Measurements from ENCODE around the gene XPR1. TPM values are rescaled to one million over a fixed set of nuclear protein-coding genes. Genes with fewer than 3 reads are reported as not detected.

XPR1 gene
- total RNA-seq, 1 donor = 25.7 TPM

DNA sequence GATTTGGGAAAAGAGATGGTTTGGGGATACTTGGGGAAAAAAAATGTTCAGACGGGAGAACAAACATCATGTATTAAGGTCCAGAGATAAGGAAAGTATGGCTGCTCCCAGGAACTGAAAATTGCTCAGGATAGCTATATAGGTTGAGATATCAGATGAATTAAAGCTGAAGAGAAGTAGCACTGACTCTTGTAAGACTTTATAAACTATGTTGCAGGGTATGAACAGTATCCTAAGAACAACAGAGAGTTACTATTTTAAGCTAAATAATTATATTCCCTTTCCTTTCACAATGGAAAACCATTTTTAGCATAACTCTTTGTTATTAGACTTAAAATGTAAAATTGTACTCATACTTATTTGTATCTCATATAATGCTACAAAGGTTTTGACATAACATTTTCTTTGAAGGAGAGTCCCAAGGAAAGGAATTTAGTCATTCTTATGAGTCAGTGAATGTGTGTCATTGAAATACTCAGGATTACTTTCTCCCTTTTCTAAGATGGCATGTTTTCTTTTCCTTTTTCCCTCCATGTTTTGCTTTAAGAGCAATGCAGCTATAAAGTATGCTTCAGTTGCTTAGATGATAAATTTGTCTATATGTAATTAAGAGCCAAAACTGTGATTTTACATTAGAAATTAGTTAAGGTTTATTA is 141.5 kb downstream of the XPR1 start:
- H2AFZ ChIP-seq (ENCODE audit: low read length) = no peak overlapping the region
- DNase-seq (ENCODE audit: insufficient read length, low spot score, missing footprints) = peak; percentile 36
- H3K27me3 ChIP-seq (ENCODE audit: insufficient read depth, low read length) = no peaks in the 10 kb centered on the region
- TF ChIP-seq, protein P1, sequence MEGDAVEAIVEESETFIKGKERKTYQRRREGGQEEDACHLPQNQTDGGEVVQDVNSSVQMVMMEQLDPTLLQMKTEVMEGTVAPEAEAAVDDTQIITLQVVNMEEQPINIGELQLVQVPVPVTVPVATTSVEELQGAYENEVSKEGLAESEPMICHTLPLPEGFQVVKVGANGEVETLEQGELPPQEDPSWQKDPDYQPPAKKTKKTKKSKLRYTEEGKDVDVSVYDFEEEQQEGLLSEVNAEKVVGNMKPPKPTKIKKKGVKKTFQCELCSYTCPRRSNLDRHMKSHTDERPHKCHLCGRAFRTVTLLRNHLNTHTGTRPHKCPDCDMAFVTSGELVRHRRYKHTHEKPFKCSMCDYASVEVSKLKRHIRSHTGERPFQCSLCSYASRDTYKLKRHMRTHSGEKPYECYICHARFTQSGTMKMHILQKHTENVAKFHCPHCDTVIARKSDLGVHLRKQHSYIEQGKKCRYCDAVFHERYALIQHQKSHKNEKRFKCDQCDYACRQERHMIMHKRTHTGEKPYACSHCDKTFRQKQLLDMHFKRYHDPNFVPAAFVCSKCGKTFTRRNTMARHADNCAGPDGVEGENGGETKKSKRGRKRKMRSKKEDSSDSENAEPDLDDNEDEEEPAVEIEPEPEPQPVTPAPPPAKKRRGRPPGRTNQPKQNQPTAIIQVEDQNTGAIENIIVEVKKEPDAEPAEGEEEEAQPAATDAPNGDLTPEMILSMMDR (IDR thresholded peaks at IDR 0.05; ENCODE audit: extremely low read depth, low read depth, low read length) = no peak
- H3K4me3 ChIP-seq (ENCODE audit: insufficient read depth, low read length) = no peak overlapping the region
- peaks cover 6% of the 10 kb centered on the region for H3K79me2 ChIP-seq (ENCODE audit: insufficient read depth, low read length)
- peak overlapping the region; percentile 6 for H3K4me2 ChIP-seq (ENCODE audit: insufficient read depth, low read length)
- H4K20me1 ChIP-seq (ENCODE audit: insufficient read depth, low read length) = no peaks in the 10 kb centered on the region
- H3K36me3 ChIP-seq (ENCODE audit: insufficient read depth, low read length) = no peaks in the 10 kb centered on the region
- H3K4me1 ChIP-seq (ENCODE audit: insufficient read depth, low read length) = peaks cover 5% of the 10 kb centered on the region
- H3K9me3 ChIP-seq (ENCODE audit: low read depth, low read length) = no peaks in the 10 kb centered on the region
- peak overlapping the region; percentile 36 for H3K27ac ChIP-seq (ENCODE audit: low read depth, low read length)

- H3K27ac ChIP-seq (ENCODE audit: low read depth, low read length) = no peak overlapping the region
- no peak for DNase-seq (ENCODE audit: insufficient read length, low spot score, missing footprints)
- H3K27me3 ChIP-seq (ENCODE audit: insufficient read depth, low read length) = no peaks in the 10 kb centered on the region
- no peak overlapping the region for H3K4me3 ChIP-seq (ENCODE audit: insufficient read depth, low read length)
- H3K9me3 ChIP-seq (ENCODE audit: low read depth, low read length) = no peaks in the 10 kb centered on the region
- H3K4me2 ChIP-seq (ENCODE audit: insufficient read depth, low read length) = no peak overlapping the region
- H2AFZ ChIP-seq (ENCODE audit: low read length) = no peak overlapping the region
- TF ChIP-seq, protein P1 (IDR thresholded peaks at IDR 0.05; ENCODE audit: extremely low read depth, low read depth, low read length) = no peak
- peaks cover 6% of the 10 kb centered on the region for H3K79me2 ChIP-seq (ENCODE audit: insufficient read depth, low read length)
- H3K36me3 ChIP-seq (ENCODE audit: insufficient read depth, low read length) = no peaks in the 10 kb centered on the region
- no peaks in the 10 kb centered on the region for H4K20me1 ChIP-seq (ENCODE audit: insufficient read depth, low read length)
- peaks cover 5% of the 10 kb centered on the region for H3K4me1 ChIP-seq (ENCODE audit: insufficient read depth, low read length)
Measured at GRCh38 chr1:180775801-180776200, 144.0 kb downstream of the XPR1 start.

GRCh38 chr1:180777072-180777689 is 145.4 kb downstream of the XPR1 start:
- no peak for DNase-seq (ENCODE audit: insufficient read length, low spot score, missing footprints)
- H3K4me3 ChIP-seq (ENCODE audit: insufficient read depth, low read length) = no peak overlapping the region
- TF ChIP-seq, protein P1 (IDR thresholded peaks at IDR 0.05; ENCODE audit: extremely low read depth, low read depth, low read length) = no peak
- no peaks in the 10 kb centered on the region for H3K27me3 ChIP-seq (ENCODE audit: insufficient read depth, low read length)
- peaks cover 3% of the 10 kb centered on the region for H3K79me2 ChIP-seq (ENCODE audit: insufficient read depth, low read length)
- H2AFZ ChIP-seq (ENCODE audit: low read length) = no peak overlapping the region
- no peaks in the 10 kb centered on the region for H3K36me3 ChIP-seq (ENCODE audit: insufficient read depth, low read length)
- H3K4me2 ChIP-seq (ENCODE audit: insufficient read depth, low read length) = no peak overlapping the region
- H3K4me1 ChIP-seq (ENCODE audit: insufficient read depth, low read length) = peaks cover 5% of the 10 kb centered on the region
- H3K27ac ChIP-seq (ENCODE audit: low read depth, low read length) = no peak overlapping the region
- H4K20me1 ChIP-seq (ENCODE audit: insufficient read depth, low read length) = no peaks in the 10 kb centered on the region
- H3K9me3 ChIP-seq (ENCODE audit: low read depth, low read length) = no peaks in the 10 kb centered on the region

- Histone ChIP-seq H3K27ac (ENCODE audit: low read depth, low read length) (no peak overlapping the region), H3K4me2 (ENCODE audit: insufficient read depth, low read length) (no peak overlapping the region), H3K79me2 (ENCODE audit: insufficient read depth, low read length) (peaks cover 3% of the 10 kb centered on the region), H3K4me3 (ENCODE audit: insufficient read depth, low read length) (no peak overlapping the region), H4K20me1 (ENCODE audit: insufficient read depth, low read length) (no peaks in the 10 kb centered on the region), H3K27me3 (ENCODE audit: insufficient read depth, low read length) (no peaks in the 10 kb centered on the region), H3K36me3 (ENCODE audit: insufficient read depth, low read length) (no peaks in the 10 kb centered on the region), H3K9me3 (ENCODE audit: low read depth, low read length) (no peaks in the 10 kb centered on the region), H3K4me1 (ENCODE audit: insufficient read depth, low read length) (no peaks in the 10 kb centered on the region), H2AFZ (ENCODE audit: low read length) (no peak overlapping the region)
- DNase-seq (ENCODE audit: insufficient read length, low spot score, missing footprints) = no peak
- TF ChIP-seq, protein P1 (IDR thresholded peaks at IDR 0.05; ENCODE audit: extremely low read depth, low read depth, low read length) = peak; percentile 31
Measured at GRCh38 chr1:180778782-180779398, 147.1 kb downstream of the XPR1 start.
